Ramos (cell line): ENCODE measurements around the gene TMEM87B.

Experiments used
- in situ Hi-C: fragments of 300-500 bp; cut with MboI; formaldehyde crosslinking; loops from one replicate; pipeline ENCODE4 v1.14.3; 2022; ENCODE audit warnings: low sequenced_read_pairs; ENCODE audit not compliant: unreplicated experiment

The TMEM87B gene

GRCh38 chr2:112147382-112148168 lies 92.5 kb downstream of the TMEM87B start:
- in situ Hi-C loops, result no loop called here

- in situ Hi-C loops, result no loop called here
Observed at GRCh38 chr2:112148477-112148876, 93.4 kb downstream of the TMEM87B start.

- in situ Hi-C loops, result no loop called here
Observed at GRCh38 chr2:112149194-112149593, 94.1 kb downstream of the TMEM87B start.

- in situ Hi-C loops, result no loop called here
Observed at GRCh38 chr2:112149866-112150435, 94.9 kb downstream of the TMEM87B start.

- in situ Hi-C loops, result no loop called here
Observed at GRCh38 chr2:112150447-112150846, 95.4 kb downstream of the TMEM87B start.

GRCh38 chr2:112150851-112151250 lies 95.8 kb downstream of the TMEM87B start:
- in situ Hi-C loops, result no loop called here

- in situ Hi-C loops, result no loop called here
Observed at GRCh38 chr2:112151271-112151670, 96.2 kb downstream of the TMEM87B start.

GRCh38 chr2:112151701-112152440 lies 96.8 kb downstream of the TMEM87B start:
- in situ Hi-C loops, result no loop called here

- in situ Hi-C loops, result no loop called here
Observed at GRCh38 chr2:112152476-112153178, 97.6 kb downstream of the TMEM87B start.

- in situ Hi-C loops, result no loop called here
Observed at GRCh38 chr2:112153179-112153490, 98.1 kb downstream of the TMEM87B start.

GRCh38 chr2:112153501-112153900 lies 98.4 kb downstream of the TMEM87B start:
- in situ Hi-C loops, result no loop called here

- in situ Hi-C loops, result no loop called here
Observed at GRCh38 chr2:112154246-112155117, 99.4 kb downstream of the TMEM87B start.

- in situ Hi-C loops, result no loop called here
Observed at GRCh38 chr2:112155331-112156151, 100.5 kb downstream of the TMEM87B start.

- in situ Hi-C loops, result no loop called here
Observed at GRCh38 chr2:112156152-112156986, 101.3 kb downstream of the TMEM87B start.

- in situ Hi-C loops, result no loop called here
Observed at GRCh38 chr2:112157472-112157871, 102.4 kb downstream of the TMEM87B start.

- in situ Hi-C loops, result no loop called here
Observed at GRCh38 chr2:112159454-112159921, 104.4 kb downstream of the TMEM87B start.

GRCh38 chr2:112160283-112161250 lies 105.5 kb downstream of the TMEM87B start:
- in situ Hi-C loops, result no loop called here
